Heart left ventricle (tissue), 16 donors: ENCODE data around the gene GCM1. TPM values are rescaled to one million over a fixed set of nuclear protein-coding genes. Genes with fewer than 3 reads are reported as not detected.

Source experiments
- ATAC-seq, 4 donors: fragments of 200-7000 bp; cut with Tn5 transposase; one replicate each; pipeline ENCODE4 v1.9.1; 2020 to 2022; ENCODE audit warnings: moderate library complexity in 4 of 4, mild to moderate bottlenecking in 3 of 4, moderate number of reproducible peaks in 1 of 4
- DNase-seq, 5 donors: peaks; one replicate each; pipeline ENCODE4 v3.0.0-alpha.2; 2020
- H3K27ac ChIP-seq, 12 donors: fragments of 200-600 bp; sonication (generic) in 4 of 12; one replicate each; pipeline versions ENCODE4 v1.5.0 to v1.8.0; 2016 to 2022; ENCODE audit warnings: mild to moderate bottlenecking in 2 of 12
- H3K27me3 ChIP-seq, 9 donors: fragments of 200-600 bp; sonication (generic) in 2 of 9; one replicate each; pipeline versions ENCODE4 v1.5.1 to v1.8.0; 2016 to 2022; ENCODE audit warnings: mild to moderate bottlenecking in 3 of 9
- H3K36me3 ChIP-seq, 9 donors: fragments of 200-600 bp; sonication (generic) in 2 of 9; one replicate each; pipeline versions ENCODE4 v1.5.0 to v1.8.0; 2018 to 2022; ENCODE audit warnings: mild to moderate bottlenecking in 2 of 9
- H3K4me1 ChIP-seq, 12 donors: fragments of 200-600 bp; sonication (generic) in 4 of 12; one replicate each; pipeline versions ENCODE4 v1.5.0 to v1.8.0; 2016 to 2022; ENCODE audit warnings: mild to moderate bottlenecking in 3 of 12
- H3K4me3 ChIP-seq, 12 donors: fragments of 200-600 bp; sonication (generic) in 4 of 12; one replicate each; pipeline versions ENCODE4 v1.5.0 to v1.8.0; 2017 to 2022; ENCODE audit warnings: mild to moderate bottlenecking in 9 of 12, moderate library complexity in 4 of 12
- H3K9me3 ChIP-seq, 12 donors: fragments of 200-600 bp; sonication (generic) in 4 of 12; one replicate each; pipeline versions ENCODE4 v1.5.0 to v1.8.0; 2016 to 2022; ENCODE audit warnings: mild to moderate bottlenecking in 1 of 12
- POLR2A ChIP-seq, 2 donors: fragments of 450-650 bp; IDR thresholded peaks; one replicate each; pipeline ENCODE4 v1.6.1; 2017; ENCODE audit warnings: antibody characterized with exemption in 2 of 2, mild to moderate bottlenecking in 2 of 2, moderate library complexity in 2 of 2
- WGBS, 4 donors: extraction: QIAGEN DNeasy Blood & Tissue Kit in 2 of 4; methylation state at CpG; one replicate each; pipeline versions ENCODE4 v1.1.5 to v1.1.7; 2013 to 2018; 5-methylcytosine and 5-hydroxymethylcytosine counted together
- intact Hi-C, 10 donors: fragments of 100-400 bp; cut with DNase I; formaldehyde crosslinking; loops; one replicate each; pipeline versions ENCODE4 v1.11.1 to v1.14.2; 2022
- polyA plus RNA-seq, 2 donors: library from polyadenylated mRNA; stranded (reverse); fragments of 200-250 nt; gene quantifications; one replicate each; pipeline ENCODE4 v1.2.3, GENCODE V29; 2013
- total RNA-seq, 9 donors: library from RNA; depleted of rRNA in 2 of 9; stranded (reverse); fragments of >200 nt in 2 of 9; fragmentation: NEBNext Ultra II Directional in 3 of 9; extraction: Animal tissue kit (Norgen Biotek cat#: 25700) in 3 of 9; gene quantifications; one replicate each; pipeline versions ENCODE4 v1.1.0 to v1.2.4, GENCODE V29; 2016 to 2023
- TF ChIP-seq, protein P1 (sequence below), 12 donors: fragments of 200-600 bp; sonication (generic) in 4 of 12; IDR thresholded peaks; one replicate each; pipeline versions ENCODE4 v1.5.0 to v1.8.0; 2018 to 2022; ENCODE audit warnings: antibody characterized with exemption in 12 of 12, mild to moderate bottlenecking in 5 of 12
- donor health status: ischemic (EF 13 %, LVEDD 7.1; RV severe dilation, severe dysfunction).
- donor health status: healthy with polysubstance abuse.
- donor health status: DM: no; HTN: yes; CAD: no.
- donor health status: DM: no; HTN: no; CAD: no.
- donor health status: ischemic (EF 25% LVEDD 6.9; RV normal size, moderate dysfunction).
- donor health status: ischemic (EF 25% LVEDD 5.7; RV mildly dilated, moderate dysfunction).
- donor health status: healthy.
- donor health status: DM: yes; HTN: yes; CAD: no.
- donor health status: ischemic (EF 35%, LVEDD 5.7; RV mildly dilated, moderate dysfunction).
- donor health status: nonischemic (EF 11% LVEDD 7.7; RV severe dilation, severe dysfunction).
- donor health status: DM: yes; HTN: yes; CAD: no.
- donor health status: PGD.
- donor health status: ischemic (EF 29% LVEDD 5.4; RV normal size, mild dysfunction).
- donor health status: nonischemic (EF 23%, LVEDD 6.1; RV moderate dilation, normal function).

GCM1 gene
- total and polyA plus RNA-seq, 11 donors = 0.03 TPM; not detected in 10

DNA sequence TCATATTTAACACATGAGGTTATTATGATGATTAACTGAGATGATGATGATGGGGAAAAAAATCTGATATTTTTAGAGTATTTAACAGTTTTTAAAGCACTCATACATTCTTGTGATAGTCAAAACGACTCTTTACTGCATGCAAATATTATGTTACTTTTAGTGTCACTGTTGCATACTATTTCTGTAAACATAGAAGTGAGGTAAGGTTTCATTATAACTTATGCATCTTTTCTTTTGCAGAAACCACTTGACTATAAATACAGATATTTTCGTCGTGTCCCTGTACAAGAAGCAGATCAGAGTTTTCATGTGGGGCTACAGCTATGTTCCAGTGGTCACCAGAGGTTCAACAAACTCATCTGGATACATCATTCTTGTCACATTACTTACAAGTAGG is 53.4 kb downstream of the GCM1 start:
- Histone ChIP-seq H3K27me3 (no peaks in the 10 kb centered on the region), H3K36me3 (peaks cover 0 to 100% (median 98%) of the 10 kb centered on the region in 9 donors), H3K27ac (no peak overlapping the region), H3K9me3 (no peaks in the 10 kb centered on the region), H3K4me3 (no peak overlapping the region), H3K4me1 (no peaks in the 10 kb centered on the region)
- intact Hi-C loops = no loop called here
- ATAC-seq (no peak), DNase-seq (no peak)
- WGBS, 4 donors = 80 to 91% (median 87%) methylated on average over 3 of the region's 3 CpGs
- TF ChIP-seq POLR2A (IDR thresholded peaks at IDR 0.05) = no peak
- TF ChIP-seq, protein P1, sequence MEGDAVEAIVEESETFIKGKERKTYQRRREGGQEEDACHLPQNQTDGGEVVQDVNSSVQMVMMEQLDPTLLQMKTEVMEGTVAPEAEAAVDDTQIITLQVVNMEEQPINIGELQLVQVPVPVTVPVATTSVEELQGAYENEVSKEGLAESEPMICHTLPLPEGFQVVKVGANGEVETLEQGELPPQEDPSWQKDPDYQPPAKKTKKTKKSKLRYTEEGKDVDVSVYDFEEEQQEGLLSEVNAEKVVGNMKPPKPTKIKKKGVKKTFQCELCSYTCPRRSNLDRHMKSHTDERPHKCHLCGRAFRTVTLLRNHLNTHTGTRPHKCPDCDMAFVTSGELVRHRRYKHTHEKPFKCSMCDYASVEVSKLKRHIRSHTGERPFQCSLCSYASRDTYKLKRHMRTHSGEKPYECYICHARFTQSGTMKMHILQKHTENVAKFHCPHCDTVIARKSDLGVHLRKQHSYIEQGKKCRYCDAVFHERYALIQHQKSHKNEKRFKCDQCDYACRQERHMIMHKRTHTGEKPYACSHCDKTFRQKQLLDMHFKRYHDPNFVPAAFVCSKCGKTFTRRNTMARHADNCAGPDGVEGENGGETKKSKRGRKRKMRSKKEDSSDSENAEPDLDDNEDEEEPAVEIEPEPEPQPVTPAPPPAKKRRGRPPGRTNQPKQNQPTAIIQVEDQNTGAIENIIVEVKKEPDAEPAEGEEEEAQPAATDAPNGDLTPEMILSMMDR (IDR thresholded peaks at IDR 0.05) = no peak

DNA sequence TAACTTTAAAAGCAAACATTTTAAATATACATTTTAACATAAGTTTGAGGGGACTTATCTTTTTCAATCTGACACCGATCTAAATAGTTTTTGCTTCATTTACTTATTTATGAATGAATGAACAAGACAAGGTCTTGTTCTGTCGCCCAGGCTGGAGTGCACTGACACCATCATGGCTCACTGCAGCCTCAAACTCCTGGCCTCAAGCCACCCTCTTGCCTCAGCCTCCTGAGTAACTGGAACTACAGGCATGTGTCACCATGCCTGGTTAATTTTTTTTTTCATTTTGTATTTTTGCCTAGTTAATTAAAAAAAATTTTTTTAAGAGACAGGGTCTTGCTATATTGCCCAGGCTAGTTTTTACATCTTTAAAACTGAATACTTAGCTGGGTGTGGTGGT is 58.1 kb downstream of the GCM1 start:
- Histone ChIP-seq H3K27me3 (no peaks in the 10 kb centered on the region), H3K4me3 (no peak overlapping the region), H3K36me3 (peaks cover 0 to 100% (median 99%) of the 10 kb centered on the region in 9 donors), H3K27ac (no peak overlapping the region), H3K9me3 (no peaks in the 10 kb centered on the region), H3K4me1 (no peaks in the 10 kb centered on the region)
- TF ChIP-seq, protein P1 (IDR thresholded peaks at IDR 0.05) = no peak
- no peak for TF ChIP-seq POLR2A (IDR thresholded peaks at IDR 0.05)
- no peak for ATAC-seq
- WGBS, 4 donors = 87 to 96% (median 93%) methylated on average over 2 of the region's 2 CpGs
- intact Hi-C loops = no loop called here
- peak in 1 of 5 donors; percentile 31 for DNase-seq

DNA sequence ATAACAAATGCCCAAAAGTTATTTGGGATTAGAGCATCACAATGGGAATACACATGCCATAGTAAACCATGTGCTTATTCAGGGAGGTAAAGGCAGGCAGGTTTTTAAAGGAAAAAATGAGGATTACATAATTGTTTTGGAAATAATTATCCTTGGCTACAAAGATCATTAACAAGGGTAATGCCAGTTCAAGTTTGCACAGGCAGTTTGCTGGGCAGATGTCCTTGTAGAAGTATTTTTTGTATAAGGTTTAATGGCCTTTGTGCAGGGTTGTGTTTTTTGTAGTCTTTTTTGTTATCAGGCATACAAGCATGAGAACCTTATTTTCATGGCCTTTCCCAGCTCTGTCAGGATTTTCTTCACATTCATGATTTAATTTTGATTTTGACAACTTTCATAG is 58.7 kb downstream of the GCM1 start:
- intact Hi-C loops = no loop called here

DNA sequence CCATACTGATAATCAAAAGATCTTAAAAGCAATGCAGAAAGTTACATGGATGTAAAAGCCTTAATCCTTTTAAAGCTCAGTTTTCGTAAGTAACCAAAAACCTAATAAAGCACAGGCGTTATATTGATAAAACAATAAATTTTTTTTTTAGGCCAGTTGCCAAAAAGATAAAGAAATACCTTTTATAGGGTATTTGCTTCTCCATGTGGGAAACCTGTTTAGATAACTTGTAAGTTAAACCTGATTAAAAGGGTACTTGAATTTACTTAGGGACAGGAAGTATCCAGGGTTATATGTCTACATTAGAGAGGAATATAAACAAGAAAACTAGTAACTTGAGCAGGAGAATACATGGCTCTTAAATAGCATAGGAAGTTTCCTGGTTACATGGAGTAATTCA is 62.3 kb downstream of the GCM1 start:
- Histone ChIP-seq H3K36me3 (peaks cover 0 to 100% (median 99%) of the 10 kb centered on the region in 9 donors), H3K4me3 (no peak overlapping the region), H3K27ac (no peak overlapping the region), H3K4me1 (no peaks in the 10 kb centered on the region), H3K27me3 (no peaks in the 10 kb centered on the region), H3K9me3 (no peaks in the 10 kb centered on the region)
- DNase-seq (no peak), ATAC-seq (no peak)
- intact Hi-C loops = no loop called here
- 43 to 46% (median 45%) methylated on average over 2 of the region's 2 CpGs for WGBS, 4 donors
- TF ChIP-seq, protein P1 (IDR thresholded peaks at IDR 0.05) = no peak
- TF ChIP-seq POLR2A (IDR thresholded peaks at IDR 0.05) = no peak

More for the DNA sequence above, 58.7 kb downstream of the GCM1 start:
- Histone ChIP-seq H3K4me3 (no peak overlapping the region), H3K36me3 (peaks cover 0 to 100% (median 99%) of the 10 kb centered on the region in 9 donors), H3K9me3 (no peaks in the 10 kb centered on the region), H3K27ac (no peak overlapping the region), H3K4me1 (no peaks in the 10 kb centered on the region), H3K27me3 (no peaks in the 10 kb centered on the region)
- DNase-seq (no peak), ATAC-seq (no peak)
- TF ChIP-seq, protein P1 (IDR thresholded peaks at IDR 0.05) = no peak
- no peak for TF ChIP-seq POLR2A (IDR thresholded peaks at IDR 0.05)
